VCaP (cell line): ENCODE data around the gene ZNF292.

Source experiments
- H3K27ac ChIP-seq: fragments of 450-650 bp; 2 replicates; pipeline ENCODE4 v1.5.1; 2017
- TF ChIP-seq, protein P1 (sequence below): fragments of 450-650 bp; conservative IDR thresholded peaks from 2 replicates; pipeline ENCODE4 v1.5.1; 2017; ENCODE audit warnings: mild to moderate bottlenecking, moderate library complexity

The ZNF292 gene

GRCh38 chr6:87241304-87241703, 85.9 kb downstream of the ZNF292 start:
- H3K27ac ChIP-seq, result no peak overlapping the region
- TF ChIP-seq, protein P1, sequence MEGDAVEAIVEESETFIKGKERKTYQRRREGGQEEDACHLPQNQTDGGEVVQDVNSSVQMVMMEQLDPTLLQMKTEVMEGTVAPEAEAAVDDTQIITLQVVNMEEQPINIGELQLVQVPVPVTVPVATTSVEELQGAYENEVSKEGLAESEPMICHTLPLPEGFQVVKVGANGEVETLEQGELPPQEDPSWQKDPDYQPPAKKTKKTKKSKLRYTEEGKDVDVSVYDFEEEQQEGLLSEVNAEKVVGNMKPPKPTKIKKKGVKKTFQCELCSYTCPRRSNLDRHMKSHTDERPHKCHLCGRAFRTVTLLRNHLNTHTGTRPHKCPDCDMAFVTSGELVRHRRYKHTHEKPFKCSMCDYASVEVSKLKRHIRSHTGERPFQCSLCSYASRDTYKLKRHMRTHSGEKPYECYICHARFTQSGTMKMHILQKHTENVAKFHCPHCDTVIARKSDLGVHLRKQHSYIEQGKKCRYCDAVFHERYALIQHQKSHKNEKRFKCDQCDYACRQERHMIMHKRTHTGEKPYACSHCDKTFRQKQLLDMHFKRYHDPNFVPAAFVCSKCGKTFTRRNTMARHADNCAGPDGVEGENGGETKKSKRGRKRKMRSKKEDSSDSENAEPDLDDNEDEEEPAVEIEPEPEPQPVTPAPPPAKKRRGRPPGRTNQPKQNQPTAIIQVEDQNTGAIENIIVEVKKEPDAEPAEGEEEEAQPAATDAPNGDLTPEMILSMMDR, result no peak

DNA sequence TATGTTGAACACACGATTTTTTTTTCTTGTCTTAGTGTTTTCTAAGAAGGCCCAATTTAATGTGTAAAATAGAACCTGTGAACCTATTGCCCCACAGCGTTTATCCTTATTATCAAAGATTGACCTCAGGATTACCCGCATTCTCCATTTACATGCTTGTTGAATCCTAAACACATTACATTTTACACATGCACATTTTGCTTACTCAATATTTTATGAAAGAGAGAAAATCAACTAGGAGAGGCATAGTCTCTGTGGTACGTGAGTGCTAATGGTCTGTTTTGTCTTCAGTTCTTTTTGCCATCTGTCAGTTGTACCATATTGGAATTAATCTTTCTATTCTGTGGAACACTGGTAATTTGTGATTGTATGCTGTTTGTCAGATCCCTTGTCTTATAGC, 86.9 kb downstream of the ZNF292 start:
- no peak overlapping the region for H3K27ac ChIP-seq
- TF ChIP-seq, protein P1, result no peak

GRCh38 chr6:87243812-87244211, 88.4 kb downstream of the ZNF292 start:
- TF ChIP-seq, protein P1, result no peak
- H3K27ac ChIP-seq, result no peak overlapping the region

DNA sequence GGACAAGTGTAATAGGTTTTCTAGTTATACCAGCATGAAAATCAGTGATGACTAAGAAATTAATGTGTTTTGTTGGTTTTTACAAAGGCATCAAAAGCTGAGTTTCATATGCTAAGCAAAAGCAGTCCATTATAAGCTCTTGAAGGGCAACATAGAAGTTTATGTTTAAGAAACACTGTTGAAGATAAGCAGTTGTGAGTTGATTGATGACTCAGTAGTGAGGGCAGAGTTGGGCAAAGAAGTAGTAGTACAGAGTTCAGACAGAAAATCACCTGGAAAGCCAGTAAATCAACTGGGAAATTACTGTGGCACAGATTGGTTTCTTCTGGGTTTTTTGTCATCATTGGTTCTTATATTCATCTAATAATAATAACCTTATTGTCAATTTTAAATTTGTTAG, 89.0 kb downstream of the ZNF292 start:
- H3K27ac ChIP-seq, result no peak overlapping the region
- TF ChIP-seq, protein P1, result no peak

GRCh38 chr6:87250019-87250418, 94.7 kb downstream of the ZNF292 start:
- H3K27ac ChIP-seq, result no peak overlapping the region
- TF ChIP-seq, protein P1, result no peak

DNA sequence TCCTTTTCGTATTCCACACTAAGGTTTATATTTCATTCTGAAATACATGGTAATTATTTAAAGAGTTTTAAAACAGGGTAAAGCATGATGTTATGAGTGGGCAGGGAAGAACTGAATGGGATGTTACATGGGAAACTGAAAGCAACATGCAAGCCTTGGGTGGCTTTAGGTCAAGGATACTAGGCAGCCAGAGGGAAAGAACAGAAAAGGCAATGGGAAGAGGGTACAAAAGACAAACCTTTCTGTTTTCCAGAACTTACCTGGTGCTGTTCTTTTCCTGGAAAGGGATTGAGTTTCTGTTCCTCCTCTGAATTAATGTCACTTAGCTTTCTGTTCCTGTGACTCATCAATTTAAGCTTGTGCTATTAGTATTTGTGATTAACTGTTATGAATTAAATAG, 95.9 kb downstream of the ZNF292 start:
- TF ChIP-seq, protein P1, result no peak

DNA sequence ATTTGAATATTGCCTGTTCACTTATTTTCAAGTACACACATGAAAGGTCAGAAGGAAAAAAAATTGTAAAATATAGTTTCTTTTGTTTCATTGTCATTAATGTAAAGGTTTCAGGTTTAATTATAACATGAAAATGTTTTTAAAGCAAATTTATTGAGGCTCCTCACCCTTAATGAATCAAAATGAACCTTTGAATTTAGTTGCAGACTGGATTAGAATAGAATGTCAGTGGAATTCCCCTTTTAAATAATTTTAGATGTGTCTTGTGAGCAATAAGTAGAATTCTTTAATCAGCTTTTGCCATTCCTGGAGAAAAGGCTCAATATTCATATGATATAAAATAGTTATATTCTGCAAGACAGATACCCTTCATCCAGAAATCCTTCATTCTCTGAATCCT, 96.4 kb downstream of the ZNF292 start:
- H3K27ac ChIP-seq, result no peak overlapping the region
- TF ChIP-seq, protein P1, result no peak

More for the DNA sequence above, 95.9 kb downstream of the ZNF292 start:
- H3K27ac ChIP-seq, result no peak overlapping the region

DNA sequence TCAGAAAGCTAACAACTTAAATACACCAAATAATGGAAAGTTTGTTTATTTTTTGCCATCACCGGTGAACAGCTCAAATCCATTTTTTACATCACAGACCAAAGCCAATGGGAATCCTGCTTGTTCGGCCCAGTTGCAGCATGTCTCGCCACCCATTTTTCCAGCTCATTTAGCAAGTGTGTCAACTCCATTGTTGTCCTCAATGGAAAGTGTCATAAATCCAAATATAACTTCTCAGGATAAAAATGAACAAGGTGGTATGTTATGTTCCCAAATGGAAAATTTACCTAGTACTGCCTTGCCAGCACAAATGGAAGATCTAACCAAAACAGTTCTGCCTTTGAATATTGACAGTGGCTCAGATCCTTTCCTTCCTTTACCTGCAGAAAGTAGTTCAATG, 101.7 kb downstream of the ZNF292 start:
- TF ChIP-seq, protein P1, result no peak

More for the DNA sequence above, 101.7 kb downstream of the ZNF292 start:
- H3K27ac ChIP-seq, result no peak overlapping the region
